Right lobe of liver (tissue), 6 donors: ENCODE measurements around the gene SELENOT. TPM values are rescaled to one million over a fixed set of nuclear protein-coding genes. Genes with fewer than 3 reads are reported as not detected.
A peak's percentile ranks its signal among the peaks of the same experiment; 100 is the strongest.

Experiments used
- ATAC-seq, 4 donors: fragments of 200-7000 bp; cut with Tn5 transposase; one replicate each; pipeline ENCODE4 v1.9.1; 2020; ENCODE audit warnings: mild to moderate bottlenecking in 4 of 4, moderate library complexity in 4 of 4
- DNase-seq, 3 donors: peaks; one replicate each; pipeline ENCODE4 v3.0.0-alpha.2; 2020
- H3K27ac ChIP-seq, 3 donors: fragments of 200-600 bp; one replicate each; pipeline ENCODE4 v1.8.0; 2022
- H3K27me3 ChIP-seq, 2 donors: fragments of 200-600 bp; one replicate each; pipeline ENCODE4 v1.8.0; 2022
- H3K36me3 ChIP-seq, 4 donors: fragments of 200-600 bp; sonication (generic) in 1 of 4; one replicate each; pipeline versions ENCODE4 v1.5.1 to v1.8.0; 2017 to 2022; ENCODE audit warnings: control low read depth in 1 of 4
- H3K4me1 ChIP-seq, 4 donors: fragments of 200-600 bp; sonication (generic) in 1 of 4; one replicate each; pipeline versions ENCODE4 v1.5.1 to v1.8.0; 2017 to 2022; ENCODE audit warnings: control low read depth in 1 of 4
- H3K4me3 ChIP-seq, 3 donors: fragments of 200-600 bp; one replicate each; pipeline ENCODE4 v1.8.0; 2022
- H3K9me3 ChIP-seq, 4 donors: fragments of 200-600 bp; sonication (generic) in 1 of 4; one replicate each; pipeline versions ENCODE4 v1.5.1 to v1.8.0; 2017 to 2022; ENCODE audit warnings: control low read depth in 1 of 4
- CTCF ChIP-seq, 4 donors: fragments of 200-600 bp in 3 of 4; fragments of 450-650 bp in 1 of 4; IDR thresholded peaks; one replicate each; pipeline versions ENCODE4 v1.5.1 to v1.8.0; 2016 to 2022; ENCODE audit warnings: antibody characterized with exemption in 4 of 4, mild to moderate bottlenecking in 2 of 4
- POLR2A ChIP-seq: fragments of 450-650 bp; IDR thresholded peaks from one replicate; pipeline ENCODE4 v1.6.1; 2017; ENCODE audit warnings: antibody characterized with exemption, mild to moderate bottlenecking
- WGBS: methylation state at CpG from one replicate; pipeline ENCODE4 v1.1.6; 2018; ENCODE audit warnings: low coverage, low lambda C conversion rate; ENCODE audit not compliant: insufficient coverage; ENCODE audit errors: missing lambda C conversion rate; 5-methylcytosine and 5-hydroxymethylcytosine counted together
- intact Hi-C, 2 donors: fragments of 100-400 bp; cut with DNase I; formaldehyde crosslinking; loops; one replicate each; pipeline versions ENCODE4 v1.11.2 to v1.14.1; 2022
- total RNA-seq, 6 experiments: library from RNA; depleted of rRNA in 2 of 6; stranded (reverse); fragments of >200 nt in 2 of 6; fragmentation: NEBNext Ultra II Directional in 3 of 6; extraction: Animal tissue kit (Norgen Biotek cat#: 25700) in 3 of 6; gene quantifications; one replicate each; pipeline versions ENCODE4 v1.1.0 to v1.2.4, GENCODE V29; 2016 to 2023
- donor health status: DM: no; HTN: yes; CAD: no.
- donor health status: DM: no; HTN: no; CAD: no.
- donor health status: DM: no; HTN: no; CAD: no.
- donor health status: DM: no; HTN: yes; CAD: no.
- donor health status: DM: no; HTN: yes; CAD: no.

SELENOT gene
- total RNA-seq, 6 experiments from 2014 or later: 51.1 to 72.8 (median 63.4) TPM

DNA sequence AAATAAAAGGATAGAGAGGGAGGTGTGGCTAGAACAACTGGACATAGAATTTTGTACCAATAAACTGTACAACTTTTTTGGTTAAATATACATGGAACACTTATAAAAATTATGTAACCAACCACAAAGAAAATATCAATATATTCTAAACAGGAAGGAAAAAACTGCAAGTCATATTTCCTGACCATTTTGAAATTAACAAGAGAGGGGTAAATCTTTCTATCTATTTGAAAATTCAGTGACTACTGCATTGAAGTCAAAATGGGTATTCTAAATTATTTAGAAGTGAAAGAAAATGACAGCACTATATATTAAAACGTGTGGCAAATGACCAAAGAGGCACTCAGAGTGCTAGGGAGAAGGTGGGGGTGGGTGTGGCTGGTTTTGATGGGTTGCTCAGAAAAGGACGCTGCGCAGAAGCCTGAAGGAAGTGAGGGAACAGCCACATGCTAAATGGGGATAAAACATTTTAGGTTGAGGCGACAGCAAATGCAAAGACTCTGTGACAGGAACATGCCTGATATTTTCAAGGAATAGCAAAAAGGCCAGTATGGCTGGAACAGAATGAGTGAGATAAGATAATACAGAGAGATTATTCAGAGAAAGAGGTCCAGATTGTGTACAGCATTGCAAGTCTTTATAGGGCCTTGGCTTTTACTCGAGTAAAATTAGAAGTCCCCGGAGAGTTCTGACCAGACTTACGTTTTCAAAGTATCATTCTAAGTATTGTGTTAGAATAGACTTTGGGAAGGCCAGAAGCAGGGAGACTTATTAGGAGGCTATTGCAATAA is 59.5 kb downstream of the SELENOT start:
- H3K36me3 ChIP-seq: no peaks in the 10 kb centered on the region
- intact Hi-C loops: no loop called here
- no peaks in the 10 kb centered on the region for H3K9me3 ChIP-seq
- DNase-seq (no peak), ATAC-seq (no peak)
- no peak overlapping the region for H3K27ac ChIP-seq
- no peaks in the 10 kb centered on the region for H3K4me1 ChIP-seq
- 59% methylated on average over 7 of the region's 7 CpGs for WGBS
- TF ChIP-seq CTCF (IDR thresholded peaks at IDR 0.05): no peak
- TF ChIP-seq POLR2A: no peak
- no peaks in the 10 kb centered on the region for H3K27me3 ChIP-seq
- no peak overlapping the region for H3K4me3 ChIP-seq

GRCh38 chr3:150663461-150663860 is 60.3 kb downstream of the SELENOT start:
- TF ChIP-seq POLR2A: no peak
- TF ChIP-seq CTCF (IDR thresholded peaks at IDR 0.05): no peak
- ATAC-seq: no peak
- no peak overlapping the region for H3K27ac ChIP-seq
- H3K4me1 ChIP-seq: no peaks in the 10 kb centered on the region
- H3K27me3 ChIP-seq: no peaks in the 10 kb centered on the region
- no peaks in the 10 kb centered on the region for H3K9me3 ChIP-seq
- H3K4me3 ChIP-seq: no peak overlapping the region
- intact Hi-C loops: no loop called here
- no peak for DNase-seq
- 78% methylated on average over 5 of the region's 8 CpGs for WGBS
- no peaks in the 10 kb centered on the region for H3K36me3 ChIP-seq

DNA sequence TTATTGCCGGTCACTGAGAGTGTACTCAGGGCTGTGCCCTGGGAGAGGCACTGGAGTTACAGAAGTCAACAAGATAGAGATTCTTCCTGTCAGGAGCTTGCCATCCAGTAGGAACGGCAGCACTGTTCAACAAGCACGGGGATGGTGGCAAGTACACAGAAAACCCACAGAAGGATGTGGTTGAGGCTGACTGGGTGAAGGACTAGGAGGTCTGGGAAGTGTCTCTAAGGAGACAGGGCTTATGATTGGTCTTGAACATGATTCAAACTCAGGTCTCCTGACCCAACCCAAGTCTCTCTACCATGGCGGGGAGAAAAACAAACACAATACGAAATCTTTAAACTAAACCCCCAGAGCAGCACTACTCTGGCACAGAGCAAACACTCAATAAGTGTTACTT is 63.0 kb downstream of the SELENOT start:
- no peak for DNase-seq
- H3K27ac ChIP-seq: no peak overlapping the region
- H3K27me3 ChIP-seq: no peaks in the 10 kb centered on the region
- H3K4me3 ChIP-seq: no peak overlapping the region
- H3K4me1 ChIP-seq: no peaks in the 10 kb centered on the region
- H3K36me3 ChIP-seq: no peaks in the 10 kb centered on the region
- no peaks in the 10 kb centered on the region for H3K9me3 ChIP-seq
- TF ChIP-seq CTCF (IDR thresholded peaks at IDR 0.05): no peak
- TF ChIP-seq POLR2A: no peak
- WGBS: 70% methylated on average over 4 of the region's 5 CpGs
- intact Hi-C loops: no loop called here
- ATAC-seq: no peak

- peak in 2 of 4 donors; percentile 56 to 77 for ATAC-seq
- intact Hi-C loops: no loop called here
- DNase-seq: no peak
- no peaks in the 10 kb centered on the region for H3K27me3 ChIP-seq
- H3K4me3 ChIP-seq: no peak overlapping the region
- no peak for TF ChIP-seq POLR2A
- no peak for TF ChIP-seq CTCF (IDR thresholded peaks at IDR 0.05)
- H3K9me3 ChIP-seq: peaks cover 0 to 7% (median 0%) of the 10 kb centered on the region in 4 donors
- H3K27ac ChIP-seq: no peak overlapping the region
- WGBS: 35% methylated on average over 3 of the region's 3 CpGs
- no peaks in the 10 kb centered on the region for H3K36me3 ChIP-seq
- H3K4me1 ChIP-seq: peaks cover 0 to 3% (median 0%) of the 10 kb centered on the region in 4 donors
These were observed 70.8 kb downstream of the SELENOT start for GRCh38 chr3:150673966-150674365.
